GM10847 (cell line): ENCODE measurements around the gene UPF3B.

Experiments used
- POLR2A ChIP-seq: IDR thresholded peaks from 2 replicates; pipeline ENCODE4 v1.6.1; 2011; ENCODE audit not compliant: insufficient read length; ENCODE audit errors: extremely low read depth

UPF3B gene

DNA sequence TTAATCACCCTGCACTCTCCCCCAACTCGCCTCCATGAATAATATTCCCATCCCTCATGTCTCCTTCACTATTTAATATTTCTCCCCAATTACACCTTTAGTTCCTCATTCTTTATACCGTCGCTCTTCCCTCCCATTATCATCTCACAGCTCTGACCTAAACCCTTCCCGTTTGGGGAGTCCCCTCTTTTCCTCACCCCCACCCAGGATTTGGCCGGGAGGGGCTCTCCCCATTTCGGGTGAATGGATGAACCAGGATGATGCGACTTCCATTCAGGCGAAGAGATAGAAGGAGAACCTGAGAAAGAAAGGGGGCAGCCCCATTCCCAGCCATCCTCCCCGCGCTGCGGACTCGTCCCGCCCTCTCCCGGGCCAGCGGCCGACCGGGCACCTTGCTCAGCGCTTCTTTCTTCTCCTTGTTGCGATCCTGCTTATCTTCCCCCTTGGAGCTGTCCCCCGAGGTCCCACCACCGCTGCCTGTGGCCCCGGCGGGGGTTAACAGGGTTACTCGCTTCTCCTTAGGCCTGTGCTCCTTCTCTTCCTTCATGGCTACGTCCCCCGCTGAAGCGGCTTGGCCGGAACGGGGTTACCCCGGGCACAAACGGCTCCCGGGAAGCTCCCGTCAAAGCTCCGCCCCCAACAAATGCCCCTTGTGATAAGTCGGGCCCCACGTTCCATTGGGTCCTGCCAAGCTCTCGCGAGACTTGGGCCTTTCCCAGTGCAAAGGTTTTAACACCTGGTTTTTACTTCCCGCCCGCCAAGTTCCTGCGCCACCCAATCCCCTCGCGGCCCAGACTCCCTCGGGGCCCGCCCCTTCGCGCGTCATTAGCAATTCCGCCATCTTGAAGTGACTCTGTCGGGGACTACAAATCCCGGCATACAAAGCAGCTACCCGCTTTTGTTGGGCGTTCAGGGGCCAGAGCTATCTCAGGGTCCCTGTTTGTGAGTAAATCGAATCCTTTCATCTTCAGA lies at the start of gene UPF3B:
Gene UPF3B, minus strand, starts transcription at position 582 of the 972 bp plus-strand sequence. Its CDS starts 35 bp downstream, at position 547.
- peak; percentile 57 for TF ChIP-seq POLR2A

- no peak for TF ChIP-seq POLR2A
Observed at GRCh38 chrX:119900976-119901375, 48.2 kb upstream of the UPF3B start.

- TF ChIP-seq POLR2A, result no peak
Observed at GRCh38 chrX:119899125-119899524, 46.4 kb upstream of the UPF3B start.

GRCh38 chrX:119895843-119896326 lies 43.1 kb upstream of the UPF3B start, which contains the start of gene AKAP14:
Gene AKAP14 (plus strand): TSS chrX:119895893. CDS start chrX:119903224, 7,331 bp downstream.
- no peak for TF ChIP-seq POLR2A

- no peak for TF ChIP-seq POLR2A
Observed at GRCh38 chrX:119887721-119888425, 35.1 kb upstream of the UPF3B start.

DNA sequence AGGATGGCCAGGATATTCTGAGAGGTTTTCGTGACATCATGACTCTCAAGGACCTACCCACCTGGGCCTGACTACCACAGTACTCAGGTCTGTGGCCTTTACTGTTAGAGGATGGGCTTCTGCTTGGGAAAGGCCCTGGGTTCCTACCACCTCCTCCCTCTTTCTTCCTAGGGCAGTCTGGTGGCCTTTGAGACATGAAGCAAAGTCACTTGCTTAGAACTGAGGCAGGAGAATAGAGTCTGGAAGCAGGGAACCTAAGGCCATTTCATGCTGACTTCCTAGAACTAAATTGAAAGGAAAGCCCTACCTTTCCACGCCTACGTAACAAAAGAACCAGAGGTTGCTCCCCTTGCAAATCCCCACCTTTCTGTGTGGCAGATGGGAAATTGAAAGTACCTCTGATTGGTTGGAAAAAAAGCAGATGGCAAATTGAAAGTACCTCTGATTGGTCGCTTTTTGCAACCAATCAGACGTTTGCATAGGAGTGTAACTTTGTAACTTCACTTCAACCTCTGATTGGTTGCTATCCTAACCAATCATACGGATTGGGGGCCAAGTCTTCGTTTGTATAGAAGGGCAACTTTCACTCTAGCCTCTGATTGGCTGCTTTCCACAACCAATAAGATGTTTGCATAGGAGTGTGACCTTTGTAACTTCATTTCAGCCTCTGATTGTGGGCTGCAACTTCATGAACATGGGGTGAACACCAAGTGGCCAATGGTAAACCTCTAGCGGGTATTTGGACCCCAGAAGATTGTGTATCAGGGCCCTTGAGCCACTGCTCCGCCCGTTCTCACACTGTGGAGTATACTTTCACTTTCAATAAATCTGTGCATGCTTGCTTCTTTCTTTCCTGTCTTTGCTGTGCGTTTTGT lies 33.0 kb upstream of the UPF3B start:
- TF ChIP-seq POLR2A, result no peak

GRCh38 chrX:119880552-119881437 lies 28.0 kb upstream of the UPF3B start:
- TF ChIP-seq POLR2A, result no peak

GRCh38 chrX:119880076-119880475 lies 27.3 kb upstream of the UPF3B start:
- no peak for TF ChIP-seq POLR2A

DNA sequence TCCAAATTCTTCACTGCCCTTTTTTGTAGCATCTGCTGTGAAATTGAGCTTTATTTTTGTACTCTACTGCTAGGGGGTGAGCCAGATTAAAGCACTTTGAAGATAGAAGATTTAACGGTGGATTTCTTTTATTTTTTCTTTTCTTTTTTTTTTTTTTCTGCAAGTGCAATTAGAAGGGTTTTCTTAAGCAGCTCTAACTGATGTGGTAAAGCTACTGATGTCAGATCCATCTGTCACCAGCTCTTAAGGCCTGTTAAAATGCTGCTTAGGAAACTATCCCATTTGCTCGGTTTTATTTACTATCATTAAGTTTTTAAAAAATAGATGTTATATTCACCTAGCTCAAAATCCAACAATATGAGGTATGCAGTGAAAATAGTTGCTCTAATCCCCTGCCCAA lies 26.0 kb upstream of the UPF3B start:
- TF ChIP-seq POLR2A, result no peak

- peak; percentile 83 for TF ChIP-seq POLR2A
Observed at GRCh38 chrX:119871599-119872395, 19.0 kb upstream of the UPF3B start, which contains the start of the genes NDUFA1 and RNF113A. Gene NDUFA1 (plus strand): TSS chrX:119871832. CDS start chrX:119871912, 80 bp downstream. Gene RNF113A (minus strand): TSS chrX:119871733. CDS start chrX:119871613, 120 bp downstream.

GRCh38 chrX:119871245-119871598 lies 18.5 kb upstream of the UPF3B start:
- no peak for TF ChIP-seq POLR2A

GRCh38 chrX:119870626-119871131 lies 17.9 kb upstream of the UPF3B start:
- TF ChIP-seq POLR2A, result no peak

GRCh38 chrX:119853444-119853843 lies 681 bp upstream of the UPF3B start:
- TF ChIP-seq POLR2A, result no peak
